ENCODE data around the gene KDM1A.

- TF ChIP-seq POLR2AphosphoS5 (IDR thresholded peaks at IDR 0.05) (no peak), CTCF (IDR thresholded peaks at IDR 0.05) (no peak), EP300 (IDR thresholded peaks at IDR 0.05) (no peak)
Measured at GRCh38 chr1:22972760-22973159, 46.5 kb upstream of the KDM1A start, which contains the start of gene LACTBL1.
